Right atrium auricular region (tissue), 2 donors: ENCODE measurements around the gene KHK. TPM values are rescaled to one million over a fixed set of nuclear protein-coding genes. Genes with fewer than 3 reads are reported as not detected.

Experiments
- DNase-seq: peaks from one replicate; pipeline ENCODE4 v3.0.0-alpha.2; 2019; ENCODE audit warnings: low spot score
- H3K27ac ChIP-seq, 2 donors: fragments of 200-600 bp; sonication (generic); 1 replicate in 1 of 2; 2 replicates in 1 of 2; pipeline ENCODE4 v1.5.1; 2016 to 2019
- H3K27me3 ChIP-seq, 2 donors: fragments of 200-600 bp; sonication (generic); one replicate each; pipeline versions ENCODE4 v1.5.1 to v1.6.0; 2017 to 2019
- H3K36me3 ChIP-seq: fragments of 200-600 bp; sonication (generic); one replicate; pipeline ENCODE4 v1.5.1; 2016
- H3K4me1 ChIP-seq, 2 donors: fragments of 200-600 bp; sonication (generic); one replicate each; pipeline versions ENCODE4 v1.5.1 to v1.6.0; 2017 to 2019
- H3K4me3 ChIP-seq, 2 donors: fragments of 200-600 bp; sonication (generic); 1 replicate in 1 of 2; 2 replicates in 1 of 2; pipeline ENCODE4 v1.5.1; 2017 to 2019; ENCODE audit warnings: mild to moderate bottlenecking in 1 of 2, moderate library complexity in 1 of 2
- H3K9me3 ChIP-seq, 2 donors: fragments of 200-600 bp; sonication (generic); one replicate each; pipeline ENCODE4 v1.5.1; 2019
- total RNA-seq, 2 donors: library from RNA; depleted of rRNA; stranded (reverse); fragments of >200 nt; gene quantifications; one replicate each; pipeline ENCODE4 v1.1.0, GENCODE V29; 2016
- TF ChIP-seq, protein P1 (sequence below), 2 donors: fragments of 200-600 bp; sonication (generic); IDR thresholded peaks; one replicate each; pipeline ENCODE4 v1.5.1; 2019; ENCODE audit warnings: antibody characterized with exemption in 2 of 2

The KHK gene
- total RNA-seq, 2 donors from 2014 or later, result 0.82 to 1.7 TPM

DNA sequence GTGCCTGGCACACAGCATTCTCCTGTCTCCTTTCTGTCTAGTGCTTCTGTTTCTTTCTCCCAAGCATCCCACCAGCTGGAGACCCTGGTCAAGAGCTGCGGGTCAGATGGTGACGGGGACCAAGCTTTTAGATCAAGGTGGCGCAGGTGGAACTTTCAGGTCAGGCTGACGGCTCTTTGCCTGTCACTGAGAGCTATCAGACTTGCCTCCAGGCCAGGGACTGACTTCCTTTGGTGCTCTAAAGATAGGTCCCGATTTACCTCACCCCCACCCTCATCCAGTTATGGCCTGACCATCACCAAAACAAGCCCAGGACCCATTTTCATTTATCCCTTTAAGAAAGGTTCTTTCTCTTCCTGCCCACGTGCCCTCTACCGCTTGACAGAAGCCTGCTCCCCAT, 9.3 kb upstream of the KHK start:
- no peaks in the 10 kb centered on the region for H3K27me3 ChIP-seq
- peak overlapping the region in 1 of 2 donors; percentile 43 for H3K27ac ChIP-seq
- TF ChIP-seq, protein P1, sequence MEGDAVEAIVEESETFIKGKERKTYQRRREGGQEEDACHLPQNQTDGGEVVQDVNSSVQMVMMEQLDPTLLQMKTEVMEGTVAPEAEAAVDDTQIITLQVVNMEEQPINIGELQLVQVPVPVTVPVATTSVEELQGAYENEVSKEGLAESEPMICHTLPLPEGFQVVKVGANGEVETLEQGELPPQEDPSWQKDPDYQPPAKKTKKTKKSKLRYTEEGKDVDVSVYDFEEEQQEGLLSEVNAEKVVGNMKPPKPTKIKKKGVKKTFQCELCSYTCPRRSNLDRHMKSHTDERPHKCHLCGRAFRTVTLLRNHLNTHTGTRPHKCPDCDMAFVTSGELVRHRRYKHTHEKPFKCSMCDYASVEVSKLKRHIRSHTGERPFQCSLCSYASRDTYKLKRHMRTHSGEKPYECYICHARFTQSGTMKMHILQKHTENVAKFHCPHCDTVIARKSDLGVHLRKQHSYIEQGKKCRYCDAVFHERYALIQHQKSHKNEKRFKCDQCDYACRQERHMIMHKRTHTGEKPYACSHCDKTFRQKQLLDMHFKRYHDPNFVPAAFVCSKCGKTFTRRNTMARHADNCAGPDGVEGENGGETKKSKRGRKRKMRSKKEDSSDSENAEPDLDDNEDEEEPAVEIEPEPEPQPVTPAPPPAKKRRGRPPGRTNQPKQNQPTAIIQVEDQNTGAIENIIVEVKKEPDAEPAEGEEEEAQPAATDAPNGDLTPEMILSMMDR (IDR thresholded peaks at IDR 0.05), result no peak
- no peak overlapping the region for H3K4me3 ChIP-seq
- H3K36me3 ChIP-seq, result no peaks in the 10 kb centered on the region
- no peak for DNase-seq
- peaks cover 0 to 57% of the 10 kb centered on the region in 2 donors for H3K4me1 ChIP-seq
- H3K9me3 ChIP-seq, result no peaks in the 10 kb centered on the region

DNA sequence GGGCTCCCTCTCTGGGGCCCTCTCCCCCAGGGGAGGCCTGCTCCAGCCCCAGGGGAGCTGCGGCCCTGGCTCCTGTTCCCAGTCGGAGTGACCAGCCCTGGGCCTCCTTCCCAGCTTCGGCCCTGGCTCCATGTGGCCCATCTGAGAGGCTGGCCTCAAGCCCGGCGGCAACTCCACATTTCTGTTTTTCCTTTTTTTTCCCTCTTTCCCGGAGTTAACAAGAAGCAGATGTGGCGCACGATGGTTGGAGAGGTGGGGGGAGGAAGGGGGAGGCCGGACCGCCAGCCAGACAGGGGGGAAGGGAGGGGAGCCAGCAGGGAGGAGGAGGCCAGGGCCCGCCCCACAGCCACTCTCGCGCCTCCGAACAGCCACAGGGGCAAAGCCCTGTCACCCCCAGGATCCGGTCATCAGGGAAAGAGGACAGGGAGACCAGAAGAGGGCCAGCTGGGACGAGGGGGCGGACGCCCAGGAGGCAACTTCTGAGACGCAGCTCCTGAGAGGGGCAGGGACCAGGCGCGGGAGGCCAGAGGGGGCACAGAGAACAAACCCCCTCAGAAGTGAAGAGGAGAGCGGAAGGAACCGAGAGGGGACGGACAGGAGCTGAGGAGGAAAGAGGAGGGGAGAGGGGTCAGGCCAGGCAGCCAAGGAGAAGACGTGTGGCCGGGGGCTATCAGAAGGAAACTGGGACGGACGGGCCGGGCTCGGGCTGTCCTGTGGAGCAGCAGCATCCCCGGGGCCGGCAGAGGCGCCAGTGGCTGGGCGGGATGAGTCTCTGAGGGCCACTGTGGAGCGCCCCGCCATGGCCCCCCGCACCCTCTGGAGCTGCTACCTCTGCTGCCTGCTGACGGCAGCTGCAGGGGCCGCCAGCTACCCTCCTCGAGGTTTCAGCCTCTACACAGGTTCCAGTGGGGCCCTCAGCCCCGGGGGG, 8.0 kb upstream of the KHK start, which contains the start of gene EMILIN1:
Gene EMILIN1, plus strand, starts transcription at position 349 of the 928 bp plus-strand sequence. Its CDS starts 451 bp downstream, at position 800.
- Histone ChIP-seq H3K4me1 (peaks cover 0 to 56% of the 10 kb centered on the region in 2 donors), H3K9me3 (no peaks in the 10 kb centered on the region), H3K36me3 (no peaks in the 10 kb centered on the region), H3K4me3 (peak within 1 kb of the TSS; percentile 50 to 51), H3K27ac (peak within 1 kb of the TSS; percentile 69 to 86), H3K27me3 (no peaks in the 10 kb centered on the region)
- peak; percentile 85 for DNase-seq
- TF ChIP-seq, protein P1 (IDR thresholded peaks at IDR 0.05), result no peak

DNA sequence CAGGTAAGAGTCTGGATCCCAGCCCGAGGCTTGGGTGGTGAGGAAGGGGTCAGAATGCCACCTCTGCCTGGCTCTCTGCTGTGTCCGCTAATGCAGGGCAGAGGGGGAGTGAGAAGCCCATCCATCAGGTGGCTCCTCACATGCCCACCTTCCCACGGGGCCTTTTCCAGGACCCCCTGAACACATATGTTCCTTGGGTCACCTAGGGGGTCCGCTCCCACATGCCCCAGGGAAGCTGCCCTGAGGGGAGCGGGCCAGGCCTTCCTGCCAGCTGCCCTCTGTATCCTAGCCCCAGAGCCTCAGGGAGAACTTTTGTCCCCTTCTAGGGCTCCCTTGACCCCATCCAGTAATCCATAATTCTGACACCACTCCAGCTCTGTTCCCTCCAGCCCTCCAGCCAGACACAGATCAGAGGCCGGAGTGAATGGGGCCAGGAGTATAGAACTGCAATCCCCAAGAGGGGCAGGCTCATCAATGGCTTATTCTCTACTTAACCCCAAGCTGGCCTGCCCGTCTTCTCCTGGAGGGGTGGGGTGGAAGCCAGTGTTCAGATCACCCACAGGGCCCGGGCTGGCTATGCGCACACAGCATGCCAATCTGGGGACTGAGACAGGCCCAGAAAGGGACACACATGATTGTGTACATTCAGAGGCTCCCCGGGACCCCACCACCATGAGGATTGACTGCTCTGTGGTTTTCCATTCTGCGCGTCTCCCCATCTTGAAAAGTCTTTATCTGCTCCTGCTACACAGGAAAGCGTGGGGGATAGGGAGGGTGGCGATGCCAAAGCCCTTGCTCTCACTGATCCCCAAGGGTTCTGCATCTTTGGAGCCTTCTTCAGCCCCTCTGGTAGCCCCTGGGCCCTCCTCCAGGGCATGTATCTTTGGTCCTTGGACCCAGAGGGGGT, 7.1 kb upstream of the KHK start:
- TF ChIP-seq, protein P1 (IDR thresholded peaks at IDR 0.05), result no peak

DNA sequence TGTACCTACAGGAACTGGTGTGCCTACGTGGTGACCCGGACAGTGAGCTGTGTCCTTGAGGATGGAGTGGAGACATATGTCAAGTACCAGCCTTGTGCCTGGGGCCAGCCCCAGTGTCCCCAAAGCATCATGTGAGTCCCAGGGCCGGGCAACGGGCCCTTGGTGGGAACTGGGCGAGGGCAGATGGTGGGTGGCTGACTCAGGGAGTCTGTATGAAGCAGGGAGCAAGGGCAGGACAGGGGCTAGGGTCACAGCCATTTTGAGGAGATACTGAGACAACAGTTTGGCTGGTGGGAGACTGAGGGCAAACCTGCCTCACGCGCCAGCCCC, 6.5 kb upstream of the KHK start:
- no peak for DNase-seq
- H3K36me3 ChIP-seq, result no peaks in the 10 kb centered on the region
- H3K4me3 ChIP-seq, result peak overlapping the region; percentile 50 to 51
- TF ChIP-seq, protein P1 (IDR thresholded peaks at IDR 0.05), result no peak
- peaks cover 0 to 46% of the 10 kb centered on the region in 2 donors for H3K4me1 ChIP-seq
- no peaks in the 10 kb centered on the region for H3K9me3 ChIP-seq
- H3K27ac ChIP-seq, result peak overlapping the region; percentile 69 to 86
- no peaks in the 10 kb centered on the region for H3K27me3 ChIP-seq

More for the DNA sequence above, 7.1 kb upstream of the KHK start:
- peaks cover 0 to 47% of the 10 kb centered on the region in 2 donors for H3K4me1 ChIP-seq
- H3K36me3 ChIP-seq, result no peaks in the 10 kb centered on the region
- H3K27me3 ChIP-seq, result no peaks in the 10 kb centered on the region
- H3K27ac ChIP-seq, result peak overlapping the region; percentile 69 to 86
- DNase-seq, result no peak
- H3K4me3 ChIP-seq, result peak overlapping the region; percentile 50 to 51
- no peaks in the 10 kb centered on the region for H3K9me3 ChIP-seq

DNA sequence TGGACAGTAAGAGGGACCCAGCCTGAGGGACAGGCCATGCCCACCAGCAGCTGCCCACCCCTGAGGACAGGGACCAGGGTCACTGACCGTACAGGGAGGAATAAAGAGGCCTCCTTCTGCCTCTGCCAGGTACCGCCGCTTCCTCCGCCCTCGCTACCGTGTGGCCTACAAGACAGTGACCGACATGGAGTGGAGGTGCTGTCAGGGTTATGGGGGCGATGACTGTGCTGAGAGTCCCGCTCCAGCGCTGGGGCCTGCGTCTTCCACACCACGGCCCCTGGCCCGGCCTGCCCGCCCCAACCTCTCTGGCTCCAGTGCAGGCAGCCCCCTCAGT, 6.0 kb upstream of the KHK start:
- H3K9me3 ChIP-seq, result no peaks in the 10 kb centered on the region

More for the DNA sequence above, 6.0 kb upstream of the KHK start:
- H3K27me3 ChIP-seq, result no peaks in the 10 kb centered on the region
- H3K27ac ChIP-seq, result peak overlapping the region; percentile 69 to 86
- no peak for DNase-seq
- no peaks in the 10 kb centered on the region for H3K36me3 ChIP-seq
- H3K4me3 ChIP-seq, result peak overlapping the region; percentile 1 to 51
- TF ChIP-seq, protein P1 (IDR thresholded peaks at IDR 0.05), result no peak
- peaks cover 0 to 48% of the 10 kb centered on the region in 2 donors for H3K4me1 ChIP-seq
